Liver (tissue), 2 donors: ENCODE data around the gene AFF2.

Experiments used
- CTCF ChIP-seq: fragments of 150-350 bp; IDR thresholded peaks from 2 replicates; pipeline ENCODE4 v1.5.1; 2017; ENCODE audit warnings: improper control_type of control experiment, low read depth, low read length; ENCODE audit not compliant: missing input control
- ZBTB33 ChIP-seq: IDR thresholded peaks from 2 replicates; pipeline ENCODE4 v1.6.1; 2016; ENCODE audit warnings: antibody characterized with exemption
- donor health status: healthy.

- TF ChIP-seq ZBTB33, result no peak
- no peak for TF ChIP-seq CTCF
Measured at GRCh38 chrX:148522006-148522405, 21.6 kb downstream of the AFF2 start.
